Measurements from ENCODE around the gene ARHGAP12. TPM values are rescaled to one million over a fixed set of nuclear protein-coding genes. Genes with fewer than 3 reads are reported as not detected.
"Not testable (repeated sequence)": the region's sequence is repeated elsewhere in the genome, so short reads cannot be mapped to it uniquely, and the experiment has no call there.

The ARHGAP12 gene
- 17.4 TPM for polyA plus RNA-seq (2013, experiment 1 of 2; ENCODE audit: insufficient read length)
- polyA plus RNA-seq (2013, experiment 2 of 2; ENCODE audit: insufficient read length): 19.0 TPM

- peak; percentile 86 for DNase-seq
Measured at GRCh38 chr10:31928549-31929260, at the start of gene ARHGAP12. Gene ARHGAP12, minus strand, starts transcription at chr10:31928831. Its CDS starts 19,976 bp downstream, at chr10:31908855.

- no peak for DNase-seq
Measured at GRCh38 chr10:31978156-31978483, 49.5 kb upstream of the ARHGAP12 start.

GRCh38 chr10:31977440-31978155 is 49.0 kb upstream of the ARHGAP12 start:
- DNase-seq: peak; percentile 49

- DNase-seq: no peak
Measured at GRCh38 chr10:31975157-31975765, 46.6 kb upstream of the ARHGAP12 start.

GRCh38 chr10:31974434-31975124 is 45.9 kb upstream of the ARHGAP12 start:
- no peak for DNase-seq

- no peak for DNase-seq
Measured at GRCh38 chr10:31972519-31973041, 43.9 kb upstream of the ARHGAP12 start.

GRCh38 chr10:31969847-31970246 is 41.2 kb upstream of the ARHGAP12 start:
- not testable (repeated sequence) for DNase-seq

- DNase-seq: no peak
Measured at GRCh38 chr10:31963589-31963980, 35.0 kb upstream of the ARHGAP12 start.

GRCh38 chr10:31962826-31963588 is 34.4 kb upstream of the ARHGAP12 start:
- no peak for DNase-seq

GRCh38 chr10:31961277-31962074 is 32.8 kb upstream of the ARHGAP12 start:
- DNase-seq: peak; percentile 49

GRCh38 chr10:31959461-31960173 is 31.0 kb upstream of the ARHGAP12 start:
- DNase-seq: no peak

GRCh38 chr10:31958856-31959255 is 30.2 kb upstream of the ARHGAP12 start:
- DNase-seq: no peak

GRCh38 chr10:31956200-31956946 is 27.7 kb upstream of the ARHGAP12 start:
- no peak for DNase-seq

GRCh38 chr10:31954410-31955191 is 26.0 kb upstream of the ARHGAP12 start:
- DNase-seq: no peak

- no peak for DNase-seq
Measured at GRCh38 chr10:31953480-31953879, 24.8 kb upstream of the ARHGAP12 start.

GRCh38 chr10:31953080-31953479 is 24.4 kb upstream of the ARHGAP12 start:
- DNase-seq: no peak

GRCh38 chr10:31952066-31952465 is 23.4 kb upstream of the ARHGAP12 start:
- DNase-seq: no peak

- DNase-seq: no peak
Measured at GRCh38 chr10:31949266-31949665, 20.6 kb upstream of the ARHGAP12 start.

- no peak for DNase-seq
Measured at GRCh38 chr10:31948021-31948420, 19.4 kb upstream of the ARHGAP12 start.
